Esophagus squamous epithelium (tissue), 5 donors: ENCODE results near the gene HIPK4. TPM values are rescaled to one million over a fixed set of nuclear protein-coding genes. Genes with fewer than 3 reads are reported as not detected.
"Not testable (repeated sequence)": the region's sequence is repeated elsewhere in the genome, so short reads cannot be mapped to it uniquely, and the experiment has no call there.

Experiments used
- DNase-seq: peaks from one replicate; lab custom pipeline; 2025; lab: John Stamatoyannopoulos, UW
- H3K27ac ChIP-seq, 4 donors: fragments of 200-600 bp; sonication (generic); one replicate each; pipeline ENCODE4 v1.5.1; 2016 to 2019; ENCODE audit warnings: mild to moderate bottlenecking in 1 of 4
- H3K27me3 ChIP-seq, 4 donors: fragments of 200-600 bp; sonication (generic); 1 replicate in 3 of 4; 2 replicates in 1 of 4; pipeline versions ENCODE4 v1.5.1 to v1.6.0; 2017 to 2021; ENCODE audit warnings: antibody characterized with exemption in 1 of 4
- H3K36me3 ChIP-seq, 3 donors: fragments of 200-600 bp; sonication (generic); one replicate each; pipeline ENCODE4 v1.5.1; 2016 to 2019
- H3K4me1 ChIP-seq, 3 donors: fragments of 200-600 bp; sonication (generic); one replicate each; pipeline ENCODE4 v1.5.1; 2017 to 2019
- H3K4me3 ChIP-seq, 4 donors: fragments of 200-600 bp; sonication (generic); 1 replicate in 3 of 4; 2 replicates in 1 of 4; pipeline ENCODE4 v1.5.1; 2016 to 2019; ENCODE audit warnings: mild to moderate bottlenecking in 2 of 4, moderate library complexity in 1 of 4
- H3K9me3 ChIP-seq, 3 donors: fragments of 200-600 bp; sonication (generic); one replicate each; pipeline ENCODE4 v1.5.1; 2016 to 2019
- POLR2A ChIP-seq, 4 donors: fragments of 450-650 bp; IDR thresholded peaks; one replicate each; pipeline ENCODE4 v1.6.1; 2017; ENCODE audit warnings: antibody characterized with exemption in 4 of 4, mild to moderate bottlenecking in 4 of 4, moderate library complexity in 3 of 4
- WGBS, 2 donors: methylation state at CpG; one replicate each; pipeline ENCODE4 v1.1.5; 2018; 5-methylcytosine and 5-hydroxymethylcytosine counted together
- intact Hi-C: fragments of 100-400 bp; cut with DNase I; formaldehyde crosslinking; loops from one replicate; pipeline ENCODE4 v1.15.0; 2022
- total RNA-seq, 4 donors: library from RNA; depleted of rRNA; stranded (reverse); fragments of >200 nt; gene quantifications; one replicate each; pipeline ENCODE4 v1.1.0, GENCODE V29; 2016
- TF ChIP-seq, protein P1 (sequence below), 6 experiments: fragments of 450-650 bp in 4 of 6; fragments of 200-600 bp in 2 of 6; sonication (generic) in 2 of 6; IDR thresholded peaks; one replicate each; pipeline ENCODE4 v1.5.1; 2016 to 2019; ENCODE audit warnings: antibody characterized with exemption in 6 of 6, mild to moderate bottlenecking in 4 of 6, moderate library complexity in 4 of 6
- donor health status: DM: yes; HTN: yes; CAD: no.

The HIPK4 gene, protein sequence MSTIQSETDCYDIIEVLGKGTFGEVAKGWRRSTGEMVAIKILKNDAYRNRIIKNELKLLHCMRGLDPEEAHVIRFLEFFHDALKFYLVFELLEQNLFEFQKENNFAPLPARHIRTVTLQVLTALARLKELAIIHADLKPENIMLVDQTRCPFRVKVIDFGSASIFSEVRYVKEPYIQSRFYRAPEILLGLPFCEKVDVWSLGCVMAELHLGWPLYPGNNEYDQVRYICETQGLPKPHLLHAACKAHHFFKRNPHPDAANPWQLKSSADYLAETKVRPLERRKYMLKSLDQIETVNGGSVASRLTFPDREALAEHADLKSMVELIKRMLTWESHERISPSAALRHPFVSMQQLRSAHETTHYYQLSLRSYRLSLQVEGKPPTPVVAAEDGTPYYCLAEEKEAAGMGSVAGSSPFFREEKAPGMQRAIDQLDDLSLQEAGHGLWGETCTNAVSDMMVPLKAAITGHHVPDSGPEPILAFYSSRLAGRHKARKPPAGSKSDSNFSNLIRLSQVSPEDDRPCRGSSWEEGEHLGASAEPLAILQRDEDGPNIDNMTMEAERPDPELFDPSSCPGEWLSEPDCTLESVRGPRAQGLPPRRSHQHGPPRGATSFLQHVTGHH
- total RNA-seq, result under 1 TPM in 1 of 4 donors, not detected in 3; 0.19 TPM

GRCh38 chr19:40390084-40390742, at the start of gene HIPK4:
TSS of gene HIPK4 (minus strand) at chr19:40390181. CDS start at chr19:40389902, 279 bp downstream.
- Histone ChIP-seq H3K4me1 (peaks cover 7 to 18% (median 7%) of the 10 kb centered on the region in 3 donors), H3K27me3 (no peaks in the 10 kb centered on the region), H3K27ac (no peak within 1 kb of the TSS), H3K4me3 (no peak within 1 kb of the TSS), H3K36me3 (no peaks in the 10 kb centered on the region), H3K9me3 (no peaks in the 10 kb centered on the region)
- WGBS, 2 donors, result 81 to 82% methylated on average over 5 to 10 of the region's 10 CpGs
- intact Hi-C loops, result no loop called here
- no peak for DNase-seq
- TF ChIP-seq, protein P1, sequence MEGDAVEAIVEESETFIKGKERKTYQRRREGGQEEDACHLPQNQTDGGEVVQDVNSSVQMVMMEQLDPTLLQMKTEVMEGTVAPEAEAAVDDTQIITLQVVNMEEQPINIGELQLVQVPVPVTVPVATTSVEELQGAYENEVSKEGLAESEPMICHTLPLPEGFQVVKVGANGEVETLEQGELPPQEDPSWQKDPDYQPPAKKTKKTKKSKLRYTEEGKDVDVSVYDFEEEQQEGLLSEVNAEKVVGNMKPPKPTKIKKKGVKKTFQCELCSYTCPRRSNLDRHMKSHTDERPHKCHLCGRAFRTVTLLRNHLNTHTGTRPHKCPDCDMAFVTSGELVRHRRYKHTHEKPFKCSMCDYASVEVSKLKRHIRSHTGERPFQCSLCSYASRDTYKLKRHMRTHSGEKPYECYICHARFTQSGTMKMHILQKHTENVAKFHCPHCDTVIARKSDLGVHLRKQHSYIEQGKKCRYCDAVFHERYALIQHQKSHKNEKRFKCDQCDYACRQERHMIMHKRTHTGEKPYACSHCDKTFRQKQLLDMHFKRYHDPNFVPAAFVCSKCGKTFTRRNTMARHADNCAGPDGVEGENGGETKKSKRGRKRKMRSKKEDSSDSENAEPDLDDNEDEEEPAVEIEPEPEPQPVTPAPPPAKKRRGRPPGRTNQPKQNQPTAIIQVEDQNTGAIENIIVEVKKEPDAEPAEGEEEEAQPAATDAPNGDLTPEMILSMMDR (IDR thresholded peaks at IDR 0.05), result no peak
- no peak for TF ChIP-seq POLR2A (IDR thresholded peaks at IDR 0.05)

DNA sequence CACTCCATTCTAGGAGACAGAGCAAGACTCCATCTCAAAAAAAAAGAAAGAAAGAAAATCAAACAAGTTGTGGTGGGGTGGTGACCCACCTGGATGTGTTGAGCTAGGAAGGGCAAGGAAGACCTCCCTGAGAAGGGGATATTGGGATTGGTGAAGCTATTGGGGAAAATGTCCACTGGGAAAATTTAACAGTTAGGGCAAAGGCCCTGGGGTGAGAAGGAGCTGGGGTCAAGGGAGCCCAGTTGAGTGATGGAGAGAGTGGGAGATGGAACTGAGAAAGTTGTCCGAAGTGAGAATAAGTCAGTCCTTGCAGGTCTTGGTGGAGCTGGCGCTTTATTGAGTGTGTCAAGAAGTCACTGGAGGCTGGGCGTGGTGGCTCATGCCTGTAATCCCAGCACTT, 48.3 kb upstream of the HIPK4 start:
- H3K36me3 ChIP-seq, result peaks cover 10 to 26% (median 21%) of the 10 kb centered on the region in 3 donors
- intact Hi-C loops, result no loop called here
- H3K27ac ChIP-seq, result no peak overlapping the region
- WGBS, 2 donors, result 89 to 97% methylated on average over 3 of the region's 3 CpGs
- no peaks in the 10 kb centered on the region for H3K9me3 ChIP-seq
- no peaks in the 10 kb centered on the region for H3K27me3 ChIP-seq
- no peak overlapping the region for H3K4me3 ChIP-seq
- TF ChIP-seq, protein P1 (IDR thresholded peaks at IDR 0.05), result no peak
- no peak for TF ChIP-seq POLR2A (IDR thresholded peaks at IDR 0.05)
- H3K4me1 ChIP-seq, result peaks cover 17 to 50% (median 21%) of the 10 kb centered on the region in 3 donors
- no peak for DNase-seq

DNA sequence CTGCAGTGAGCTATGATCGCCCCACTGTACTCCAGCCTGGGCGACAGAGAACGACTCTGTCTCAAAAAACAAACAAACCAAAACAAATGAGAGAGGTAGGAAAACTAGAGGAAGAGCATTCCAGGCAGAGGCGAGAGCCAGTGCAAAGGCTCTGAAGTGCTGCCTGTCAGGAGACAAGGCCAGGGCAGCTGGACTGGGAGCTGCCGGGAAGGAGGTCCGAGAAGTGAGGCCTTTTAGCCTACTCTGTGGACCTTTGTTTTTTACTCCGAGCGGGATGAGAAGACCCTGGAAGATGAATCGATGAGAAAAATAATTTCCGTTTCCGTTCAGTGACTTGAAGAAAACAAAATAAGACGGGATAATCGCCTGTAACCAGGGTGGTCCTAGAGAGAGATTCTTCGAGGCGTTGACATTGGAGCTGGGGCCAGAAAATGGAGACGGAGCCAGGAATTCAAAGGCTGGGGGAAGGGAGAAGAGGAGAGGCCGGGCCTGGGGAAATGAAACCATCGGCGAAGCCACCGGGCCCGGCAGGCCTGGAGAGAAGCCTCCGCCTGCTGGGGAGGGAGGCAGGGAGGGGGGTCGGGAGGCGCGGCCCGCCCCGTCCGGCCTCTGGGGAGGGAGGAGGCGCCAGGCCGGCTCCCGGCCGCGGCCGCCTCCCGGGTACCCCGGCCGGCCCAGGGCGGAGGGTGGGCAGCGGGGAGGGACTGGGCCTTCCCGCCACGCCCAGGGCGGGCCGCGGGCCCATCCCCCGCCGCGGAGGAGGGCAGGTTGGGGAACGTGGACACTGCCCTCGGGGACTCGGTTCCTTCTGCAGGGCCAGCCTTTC, 43.6 kb upstream of the HIPK4 start:
- H3K4me1 ChIP-seq, result peaks cover 6 to 39% (median 16%) of the 10 kb centered on the region in 3 donors
- WGBS, 2 donors, result 2% methylated on average over 22 to 25 of the region's 50 CpGs
- H3K27ac ChIP-seq, result peak overlapping the region; percentile 90 to 97 (median 92)
- intact Hi-C loops, result no loop called here
- DNase-seq, result no peak
- no peaks in the 10 kb centered on the region for H3K27me3 ChIP-seq
- H3K4me3 ChIP-seq, result peak overlapping the region; percentile 26 to 66 (median 50)
- no peaks in the 10 kb centered on the region for H3K36me3 ChIP-seq
- peak in 1 of 4 donors; percentile 63 for TF ChIP-seq POLR2A (IDR thresholded peaks at IDR 0.05)
- TF ChIP-seq, protein P1 (IDR thresholded peaks at IDR 0.05), result no peak
- H3K9me3 ChIP-seq, result no peaks in the 10 kb centered on the region

- Histone ChIP-seq H3K4me1 (peaks cover 6 to 39% (median 16%) of the 10 kb centered on the region in 3 donors), H3K27ac (peak overlapping the region; percentile 90 to 97 (median 92)), H3K4me3 (peak overlapping the region in 3 of 4 donors; percentile 46 to 66 (median 55))
- intact Hi-C loops, H3K27me3 ChIP-seq, H3K36me3 ChIP-seq, H3K9me3 ChIP-seq, DNase-seq: not testable (repeated sequence)
- WGBS, 2 donors, result 32 to 37% methylated on average over 7 of the region's 7 CpGs
Measured at GRCh38 chr19:40432760-40433159, 42.8 kb upstream of the HIPK4 start.

DNA sequence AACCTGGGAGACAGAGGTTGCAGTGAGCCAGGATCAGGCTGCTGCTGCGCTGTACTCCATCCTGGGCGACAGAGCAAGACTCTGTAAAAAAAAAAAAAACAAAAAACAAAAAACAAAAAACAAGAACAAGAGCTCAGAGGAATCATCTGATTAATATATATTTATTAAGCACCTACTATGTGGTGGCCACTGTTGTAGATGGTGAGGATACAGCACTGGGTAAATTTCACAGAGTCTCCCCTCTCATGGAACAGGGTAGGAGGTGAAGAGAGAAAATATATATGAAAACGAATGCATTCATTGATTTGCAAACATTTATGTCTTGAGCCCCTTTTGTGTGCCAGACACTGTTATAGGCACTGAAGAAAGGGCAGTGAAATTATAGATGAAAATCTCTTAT, 41.7 kb upstream of the HIPK4 start:
- intact Hi-C loops, result no loop called here
- Histone ChIP-seq H3K36me3 (no peaks in the 10 kb centered on the region), H3K9me3 (no peaks in the 10 kb centered on the region), H3K27ac (peak overlapping the region in 2 of 4 donors; percentile 90 to 97), H3K27me3 (no peaks in the 10 kb centered on the region), H3K4me1 (peaks cover 6 to 45% (median 17%) of the 10 kb centered on the region in 3 donors), H3K4me3 (no peak overlapping the region)
- no peak for TF ChIP-seq POLR2A (IDR thresholded peaks at IDR 0.05)
- WGBS, 2 donors, result 73 to 90% methylated on average over 2 to 3 of the region's 3 CpGs
- no peak for DNase-seq

DNA sequence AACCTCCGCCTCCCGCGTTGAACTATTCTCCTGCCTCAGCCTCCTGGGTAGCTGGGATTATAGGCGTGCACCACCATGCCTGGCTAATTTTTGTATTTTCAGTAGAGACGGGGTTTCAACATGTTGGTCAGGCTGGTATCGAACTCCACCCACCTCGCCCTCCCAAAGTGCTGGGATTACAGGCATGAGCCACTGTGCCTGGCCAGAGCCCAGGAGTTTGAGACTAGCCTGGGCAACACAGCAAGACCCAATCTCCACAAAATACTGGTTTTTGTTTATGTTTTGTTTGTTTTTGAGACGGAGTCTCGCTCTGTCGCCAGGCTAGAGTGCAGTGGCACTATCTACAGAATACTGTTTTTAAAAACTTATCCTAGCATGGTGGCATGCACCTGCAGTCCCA, 40.3 kb upstream of the HIPK4 start:
- DNase-seq, H3K9me3 ChIP-seq, H3K36me3 ChIP-seq, H3K27me3 ChIP-seq, intact Hi-C loops, H3K4me3 ChIP-seq, H3K27ac ChIP-seq: not testable (repeated sequence)
- peaks cover 6 to 52% (median 23%) of the 10 kb centered on the region in 3 donors for H3K4me1 ChIP-seq
- 80 to 89% methylated on average over 7 to 8 of the region's 10 CpGs for WGBS, 2 donors

DNA sequence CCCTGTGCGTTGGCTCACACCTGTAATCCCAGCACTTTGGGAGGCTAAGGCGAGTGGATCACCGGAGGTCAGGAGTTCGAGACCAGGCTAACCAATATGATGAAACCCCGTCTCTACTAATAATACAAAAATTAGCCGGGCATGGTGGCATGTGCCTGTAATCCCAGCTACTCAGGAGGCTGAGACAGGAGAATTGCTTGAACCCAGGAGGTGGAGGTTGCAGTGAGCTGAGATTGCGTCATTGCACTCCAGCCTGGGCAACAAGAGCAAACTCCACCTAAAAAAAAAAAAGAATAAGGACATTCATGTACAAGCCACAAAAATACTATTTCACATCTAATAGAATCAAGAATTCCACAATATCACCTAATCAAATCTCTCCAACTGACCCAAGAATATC, 38.2 kb upstream of the HIPK4 start:
- intact Hi-C loops, result loop anchor here (10.0 kb wide), 1 partner anchor 177 kb away; the partner anchor contains the start of gene LTBP4
- 94 to 96% methylated on average over 7 of the region's 7 CpGs for WGBS, 2 donors
- H3K27ac ChIP-seq, H3K9me3 ChIP-seq, DNase-seq, H3K36me3 ChIP-seq, H3K4me3 ChIP-seq, H3K27me3 ChIP-seq: not testable (repeated sequence)
- peaks cover 6 to 49% (median 31%) of the 10 kb centered on the region in 3 donors for H3K4me1 ChIP-seq
